ENCODE measurements around the gene PLEKHG3.

Gene PLEKHG3

DNA sequence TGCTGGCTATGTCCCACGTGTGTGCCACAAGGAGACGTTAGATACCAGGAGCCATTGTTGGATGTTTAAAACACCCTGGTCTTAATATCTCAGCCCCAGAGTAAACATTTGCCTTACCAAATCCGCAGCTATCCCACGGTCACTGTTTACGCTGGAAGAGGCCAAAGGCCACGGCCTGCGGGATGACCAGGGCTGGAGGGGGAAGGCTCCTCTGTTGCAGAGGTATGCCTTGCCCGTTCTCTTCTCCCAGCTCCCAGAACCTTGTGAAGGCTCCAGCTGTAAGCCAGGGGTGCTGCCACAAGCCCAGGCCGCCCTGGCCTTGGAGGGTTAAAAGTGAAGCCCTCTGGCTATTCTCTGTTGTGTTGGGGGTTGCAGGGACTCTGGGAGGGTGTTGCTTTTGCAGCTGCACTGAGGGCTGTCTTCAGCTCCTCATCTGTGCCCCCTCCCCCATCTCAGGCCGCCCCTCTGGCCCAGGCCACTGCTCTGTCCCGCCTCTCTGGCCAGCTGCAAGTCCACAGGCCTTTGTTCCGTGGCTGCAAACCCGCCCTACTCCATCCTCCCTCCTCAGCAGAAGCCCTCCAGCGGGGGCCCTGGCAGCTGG is 2.5 kb downstream of the PLEKHG3 start:
- no peak for DNase-seq (ENCODE audit: low read depth in 2 of 2)

DNA sequence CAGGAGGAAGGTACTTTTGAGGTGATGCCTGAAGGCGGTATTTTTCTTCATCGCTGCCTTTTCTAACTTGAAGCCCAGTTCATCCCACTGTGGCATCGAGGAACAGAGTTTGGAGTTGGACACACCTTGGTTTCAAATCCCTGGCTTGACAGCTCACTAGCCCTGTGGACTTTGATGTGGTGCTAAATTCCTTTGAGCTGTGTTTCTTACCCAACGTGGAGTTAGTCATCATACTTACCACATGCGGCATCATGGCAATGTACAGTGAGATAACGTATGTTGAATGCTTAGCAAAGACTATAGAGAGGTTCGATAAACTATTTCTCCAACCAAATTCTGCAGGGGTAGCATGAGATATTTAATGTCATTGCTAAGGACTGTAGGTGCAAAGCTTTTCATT is 3.4 kb downstream of the PLEKHG3 start:
- DNase-seq (ENCODE audit: low read depth in 2 of 2) = peak; percentile 64 to 71

DNA sequence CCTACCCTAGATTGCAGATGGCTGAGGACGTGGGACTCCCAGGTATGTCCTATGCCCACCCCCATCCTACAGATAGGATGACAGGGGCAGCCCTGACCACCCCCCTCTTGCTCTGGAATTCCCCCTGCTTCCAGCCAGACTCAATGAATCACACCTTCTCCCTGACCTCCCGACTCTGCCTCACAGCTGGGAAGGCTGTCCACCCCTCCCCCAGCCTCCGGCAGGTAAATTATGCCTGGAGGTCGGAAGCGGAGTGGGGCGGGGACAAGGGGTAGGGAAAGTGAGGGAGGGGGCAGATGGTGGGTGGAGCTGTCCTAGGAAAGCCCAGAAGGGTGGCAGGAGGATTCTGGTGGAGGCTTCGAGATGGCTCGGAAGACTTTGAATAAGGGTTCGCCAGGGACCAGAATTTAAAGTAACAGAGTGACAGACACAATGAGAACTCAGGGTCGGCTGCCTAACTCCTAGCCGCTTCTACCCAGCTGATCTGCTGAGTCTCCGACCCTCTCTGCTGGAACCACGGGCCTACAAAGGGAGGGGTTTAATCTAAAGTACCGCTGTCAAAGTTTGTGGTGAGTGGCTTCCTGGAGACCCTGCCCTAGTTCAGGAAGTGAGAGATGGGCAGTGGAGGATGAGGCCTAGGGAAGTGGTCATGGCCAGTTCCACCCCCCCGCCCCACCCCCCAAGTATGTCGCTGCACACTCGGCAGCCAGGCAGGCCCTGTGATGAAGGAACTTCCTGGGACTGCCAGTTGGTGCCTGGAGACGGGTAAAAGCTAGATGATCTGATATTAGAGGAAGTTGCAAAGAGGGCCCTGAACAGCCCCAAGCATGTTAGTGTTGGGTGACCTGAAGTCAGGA is 4.2 kb downstream of the PLEKHG3 start:
- DNase-seq (ENCODE audit: low read depth in 2 of 2) = no peak

DNA sequence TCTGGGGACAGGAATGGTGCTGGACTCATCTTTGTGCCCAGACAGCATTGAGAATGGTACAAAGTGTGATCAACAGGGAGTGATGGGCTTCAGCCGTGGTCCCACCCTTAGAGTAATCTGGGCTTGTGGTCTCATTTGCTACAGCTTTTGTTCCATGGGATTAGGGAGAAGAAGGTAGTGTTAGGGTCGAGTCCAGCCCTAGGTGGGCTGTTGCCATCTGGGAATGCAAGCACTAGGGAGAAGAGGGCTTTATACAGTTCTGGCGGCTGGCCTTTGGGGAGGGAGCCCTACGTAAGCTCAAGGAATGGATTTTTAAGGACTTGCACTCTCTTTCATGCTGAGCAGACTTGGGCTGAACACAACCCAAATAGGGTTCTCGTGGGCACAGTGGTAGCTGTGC is 4.9 kb downstream of the PLEKHG3 start:
- DNase-seq (ENCODE audit: low read depth in 2 of 2) = no peak

DNA sequence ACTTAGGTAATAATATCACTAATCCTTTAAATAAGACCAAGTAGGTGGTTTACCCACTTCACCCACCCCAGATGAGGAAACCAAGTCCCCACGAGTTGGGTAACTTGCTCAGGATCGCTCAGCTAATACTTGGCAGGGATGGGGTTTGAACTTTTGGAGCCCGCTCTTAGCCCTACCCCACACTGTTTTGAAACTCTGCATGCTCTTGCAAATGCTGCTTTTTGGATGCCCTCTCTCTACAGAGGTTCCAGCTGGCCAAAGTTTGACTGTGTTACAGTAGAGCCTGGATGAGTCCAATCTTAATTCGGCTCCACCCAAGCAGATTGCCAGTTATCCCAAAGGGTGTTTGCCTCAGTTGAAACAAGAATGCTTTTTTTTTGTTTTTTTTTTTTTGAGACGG is 6.8 kb downstream of the PLEKHG3 start:
- DNase-seq (ENCODE audit: low read depth in 2 of 2) = no peak

DNA sequence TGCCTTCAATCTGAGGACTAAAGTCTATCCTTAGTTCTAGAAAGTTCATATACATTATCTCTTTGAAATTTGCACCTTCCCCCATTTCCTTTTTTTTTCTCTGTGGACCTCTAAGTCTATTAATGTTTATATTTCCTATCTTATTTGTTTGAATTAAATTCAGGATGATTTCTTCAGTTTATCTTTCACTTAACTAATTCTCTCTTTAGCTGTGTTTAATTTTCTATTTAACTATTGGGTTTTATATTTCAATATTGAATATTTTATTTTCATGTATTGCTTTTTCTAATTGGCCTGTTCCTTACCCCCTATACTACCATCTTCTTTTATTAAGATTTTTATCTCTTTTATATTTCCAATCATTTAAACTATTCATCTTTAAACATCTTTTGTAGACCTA is 9.5 kb downstream of the PLEKHG3 start:
- no peak for DNase-seq (ENCODE audit: low read depth in 2 of 2)

DNA sequence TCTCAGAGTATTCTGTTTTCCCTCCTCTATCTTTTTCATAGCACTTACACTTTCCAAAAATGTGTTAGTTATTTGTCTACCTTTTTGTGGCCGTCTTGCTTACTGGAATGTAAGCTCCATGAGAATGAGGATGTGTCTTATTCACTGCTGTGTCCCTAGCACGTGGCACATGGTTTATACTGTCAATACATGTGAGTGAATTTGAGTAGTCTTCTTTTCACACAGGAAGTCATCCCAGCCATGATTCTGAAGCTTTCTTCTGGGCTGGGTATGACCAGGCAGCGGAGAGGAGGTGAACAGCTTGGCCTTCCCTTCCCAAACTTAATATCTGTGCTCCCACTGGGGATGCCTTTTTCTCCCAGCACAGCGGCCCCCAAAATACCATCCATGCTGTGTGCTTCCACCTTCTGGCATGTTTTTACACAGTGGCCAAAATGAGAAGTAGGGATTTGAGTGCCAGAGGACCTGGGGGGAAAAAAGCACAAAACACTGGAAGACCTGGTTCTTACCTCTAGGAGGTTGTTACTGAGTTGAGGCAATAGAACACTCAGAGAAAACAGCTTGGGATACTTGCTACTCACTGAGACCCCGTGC is 10.3 kb downstream of the PLEKHG3 start:
- no peak for DNase-seq (ENCODE audit: low read depth in 2 of 2)

DNA sequence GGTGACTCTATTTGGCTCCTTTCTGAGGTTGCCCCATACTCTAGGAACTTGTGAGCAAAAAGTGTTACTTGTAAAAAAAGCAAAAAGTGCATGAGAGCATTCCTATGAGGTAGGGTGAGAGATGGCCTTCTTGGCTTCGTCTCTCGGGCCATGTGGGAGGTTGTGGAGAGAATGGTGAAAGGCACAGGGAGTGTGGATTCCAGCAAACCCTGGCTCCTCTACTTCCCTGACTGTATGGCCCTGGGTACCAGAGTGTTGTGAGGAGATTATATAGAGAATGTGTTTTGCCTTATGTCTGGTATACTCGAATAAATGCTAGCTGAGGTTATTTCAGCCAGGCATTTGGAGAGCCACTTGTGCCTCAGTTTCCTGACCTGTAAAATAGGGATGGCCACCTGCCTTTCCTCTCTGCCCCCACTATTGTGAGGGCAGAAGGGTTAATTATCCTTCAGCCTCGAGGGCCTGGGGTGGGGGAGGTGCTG is 11.0 kb downstream of the PLEKHG3 start:
- no peak for DNase-seq (ENCODE audit: low read depth in 2 of 2)

DNA sequence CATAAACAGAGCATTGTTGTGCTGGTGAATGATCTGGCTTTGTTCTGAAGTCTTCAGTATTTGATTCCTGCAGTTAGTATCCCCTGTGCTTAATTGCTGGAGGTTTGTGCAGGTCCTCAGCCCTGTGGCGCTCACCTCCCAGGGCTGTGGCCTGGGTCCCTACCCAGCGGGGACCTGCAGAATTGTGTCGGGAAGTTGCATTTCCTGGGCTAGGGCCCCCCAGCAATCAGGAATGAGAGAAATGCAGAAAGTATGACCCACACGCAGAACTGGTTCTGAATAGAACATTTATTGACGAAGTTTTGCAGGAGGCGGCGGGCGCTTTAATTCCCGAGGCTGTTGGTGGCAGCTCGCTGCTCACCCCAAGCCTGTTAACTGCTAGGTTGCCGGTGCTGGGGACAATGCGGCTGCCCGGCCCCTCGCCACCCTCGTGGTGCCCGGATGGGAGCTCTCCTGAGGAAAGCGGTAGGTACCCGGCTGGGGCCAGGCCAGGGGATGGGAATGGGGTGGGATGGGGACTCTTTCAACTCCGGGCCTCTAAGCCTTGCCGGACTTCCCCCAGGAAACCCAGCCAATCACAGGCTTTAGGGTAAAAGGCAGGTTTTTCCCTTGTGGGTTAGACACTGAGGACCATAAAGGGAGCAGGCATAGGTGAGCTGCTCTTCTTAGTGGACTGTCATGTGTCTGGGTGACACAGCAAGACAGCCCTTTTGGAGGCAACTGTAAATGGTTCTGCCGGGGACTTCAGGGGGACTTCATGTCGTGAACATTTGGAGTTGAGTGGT is 11.6 kb downstream of the PLEKHG3 start:
- DNase-seq (ENCODE audit: low read depth in 2 of 2) = no peak

DNA sequence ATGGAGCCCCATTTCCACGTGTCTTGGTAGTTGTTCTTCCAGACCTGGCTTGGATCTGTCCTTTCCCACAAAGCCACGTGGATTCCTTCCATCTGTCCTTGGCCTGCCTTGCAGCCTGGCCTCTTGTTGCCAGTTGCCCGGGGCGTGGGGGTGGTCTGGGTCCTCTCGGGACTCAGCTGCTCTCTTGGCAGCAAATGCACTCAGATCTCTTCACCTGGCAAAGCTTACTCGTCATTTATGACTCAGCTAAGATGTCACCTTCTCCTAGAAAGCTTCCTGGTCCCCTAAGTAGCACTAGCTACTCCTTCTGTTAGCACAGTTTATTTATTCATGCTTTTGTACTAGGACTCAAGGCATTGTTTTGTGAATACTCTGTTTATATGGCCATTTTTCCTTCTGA is 13.6 kb downstream of the PLEKHG3 start:
- DNase-seq (ENCODE audit: low read depth in 2 of 2) = no peak

DNA sequence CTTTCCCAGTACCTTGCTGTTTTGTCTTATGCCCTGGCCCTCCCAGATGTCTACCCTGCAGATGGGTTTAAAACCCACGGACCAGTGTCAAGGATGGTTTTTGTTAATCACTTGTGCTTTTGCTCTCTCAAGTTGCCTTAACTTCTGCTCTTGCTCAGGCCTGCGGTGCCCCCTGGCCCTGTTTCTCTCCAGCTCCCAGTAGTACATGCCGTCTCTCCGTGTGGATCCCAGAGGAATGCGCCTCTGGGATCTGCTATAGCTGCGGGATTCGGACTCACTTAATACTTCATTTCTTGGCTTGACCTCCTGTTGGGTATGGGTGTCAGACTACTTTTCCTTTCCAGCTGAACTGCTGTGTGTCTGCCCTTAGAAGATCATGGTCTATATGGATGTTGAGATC is 14.5 kb downstream of the PLEKHG3 start:
- DNase-seq (ENCODE audit: low read depth in 2 of 2) = no peak

DNA sequence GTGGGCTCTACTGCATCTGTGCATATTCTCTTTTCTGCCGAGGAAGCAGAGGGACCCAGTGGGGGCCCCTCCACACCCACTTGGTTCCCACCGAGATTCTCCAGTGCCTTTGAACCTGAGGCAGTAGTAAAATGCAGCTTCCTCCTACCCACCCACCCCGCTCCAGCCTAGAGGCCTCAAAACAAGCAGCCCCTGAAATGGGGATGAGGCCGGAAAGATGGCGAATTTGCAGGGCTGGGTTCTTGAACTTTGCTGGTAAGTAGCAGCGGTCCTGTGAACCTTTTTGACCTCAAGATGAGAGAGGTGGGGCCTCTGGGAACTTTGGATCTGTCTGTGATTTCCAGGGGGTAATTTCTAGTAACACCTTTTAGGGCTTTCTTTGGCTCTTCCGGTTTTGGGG is 15.4 kb downstream of the PLEKHG3 start:
- DNase-seq (ENCODE audit: low read depth in 2 of 2) = no peak

DNA sequence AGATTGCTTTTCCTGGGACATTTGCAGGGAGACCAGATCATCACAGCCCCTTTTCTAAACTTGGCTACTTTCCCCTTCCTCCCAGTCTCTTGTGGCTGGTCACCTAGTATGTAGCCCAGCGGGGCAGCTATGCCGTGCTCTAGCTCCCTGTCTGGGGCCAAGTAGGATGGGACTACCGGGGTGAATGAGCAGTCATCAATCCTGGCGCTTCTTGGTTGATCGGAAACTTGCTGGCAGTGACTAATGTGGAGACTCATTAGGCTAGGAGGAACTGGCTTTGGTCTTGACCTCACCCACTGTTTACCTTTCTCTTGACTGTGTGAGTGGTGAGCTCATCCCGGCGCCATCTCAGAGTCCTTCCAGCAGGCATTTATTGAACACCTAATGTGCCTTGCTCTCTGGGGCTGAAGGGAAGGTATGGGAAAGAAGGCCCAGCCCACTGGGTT is 15.9 kb downstream of the PLEKHG3 start:
- no peak for DNase-seq (ENCODE audit: low read depth in 2 of 2)

DNA sequence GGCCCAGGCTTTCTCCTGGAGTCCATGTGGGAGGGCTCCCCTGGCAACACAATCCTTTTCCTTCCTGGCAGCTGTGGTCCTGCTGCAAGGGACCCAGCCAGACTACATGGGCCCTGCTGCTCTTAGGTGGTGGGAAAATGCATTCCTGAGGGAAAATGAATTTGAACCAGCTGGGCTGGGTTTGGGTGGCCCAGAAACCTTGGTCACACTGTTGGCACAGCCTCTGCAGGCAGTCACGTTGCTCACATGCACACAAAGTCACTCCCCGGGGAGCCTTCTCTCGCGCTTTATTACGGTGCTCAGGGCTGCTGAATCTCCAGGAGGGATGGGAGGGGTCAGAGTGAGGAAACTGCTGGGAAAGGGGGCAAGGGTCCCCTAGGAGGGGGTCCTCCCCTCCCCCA is 17.2 kb downstream of the PLEKHG3 start:
- peak; percentile 79 to 80 for DNase-seq (ENCODE audit: low read depth in 2 of 2)

DNA sequence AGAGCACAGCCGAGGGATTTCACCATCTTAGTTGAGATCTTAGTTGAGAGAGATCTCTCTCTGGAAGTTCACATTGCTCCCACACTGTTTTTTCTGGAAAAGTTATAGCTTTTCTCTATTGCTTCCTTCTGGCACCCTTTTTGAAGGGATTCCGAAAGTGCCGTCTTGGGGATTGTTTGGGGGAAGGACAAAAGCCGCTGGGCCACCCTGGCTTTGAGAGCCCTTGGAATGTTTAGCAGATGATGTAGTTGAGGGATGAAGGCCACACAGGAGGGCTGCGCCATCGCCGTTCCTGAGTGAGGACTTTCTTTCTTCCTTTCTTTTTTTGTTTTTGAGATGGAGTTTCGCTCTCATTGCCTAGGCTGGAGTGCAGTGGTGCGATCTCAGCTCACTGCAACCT is 17.7 kb downstream of the PLEKHG3 start:
- no peak for DNase-seq (ENCODE audit: low read depth in 2 of 2)

DNA sequence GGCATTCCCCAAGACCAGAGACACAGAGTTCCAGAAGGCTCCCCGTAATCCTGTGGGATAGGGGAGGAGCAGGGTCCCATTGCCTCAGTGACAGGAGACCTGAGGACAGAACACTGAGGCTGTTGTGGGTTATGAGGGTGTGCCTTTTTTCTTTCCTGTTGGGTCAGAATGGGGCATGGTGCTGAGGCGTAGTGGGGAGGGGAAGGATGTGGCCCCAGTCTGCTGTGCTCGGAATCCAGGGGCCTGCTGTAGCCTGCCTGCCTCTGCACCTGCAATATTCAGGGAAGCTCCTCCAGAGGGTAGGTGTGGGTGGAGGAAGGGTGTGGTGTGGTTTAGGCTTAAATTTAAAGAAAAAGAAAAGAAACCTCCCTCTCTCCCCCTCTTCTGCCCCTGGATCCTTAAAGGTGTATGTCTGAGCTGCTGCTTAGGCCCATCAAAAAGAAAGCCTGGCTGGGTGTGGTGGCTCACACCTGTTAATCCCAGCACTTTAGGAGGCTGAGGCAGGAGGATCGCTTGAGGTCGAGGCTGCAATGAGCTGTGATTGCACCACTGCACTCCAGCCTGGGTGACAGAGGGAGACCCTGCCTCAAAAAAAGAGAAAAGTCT is 18.7 kb downstream of the PLEKHG3 start:
- DNase-seq (ENCODE audit: low read depth in 2 of 2) = no peak

DNA sequence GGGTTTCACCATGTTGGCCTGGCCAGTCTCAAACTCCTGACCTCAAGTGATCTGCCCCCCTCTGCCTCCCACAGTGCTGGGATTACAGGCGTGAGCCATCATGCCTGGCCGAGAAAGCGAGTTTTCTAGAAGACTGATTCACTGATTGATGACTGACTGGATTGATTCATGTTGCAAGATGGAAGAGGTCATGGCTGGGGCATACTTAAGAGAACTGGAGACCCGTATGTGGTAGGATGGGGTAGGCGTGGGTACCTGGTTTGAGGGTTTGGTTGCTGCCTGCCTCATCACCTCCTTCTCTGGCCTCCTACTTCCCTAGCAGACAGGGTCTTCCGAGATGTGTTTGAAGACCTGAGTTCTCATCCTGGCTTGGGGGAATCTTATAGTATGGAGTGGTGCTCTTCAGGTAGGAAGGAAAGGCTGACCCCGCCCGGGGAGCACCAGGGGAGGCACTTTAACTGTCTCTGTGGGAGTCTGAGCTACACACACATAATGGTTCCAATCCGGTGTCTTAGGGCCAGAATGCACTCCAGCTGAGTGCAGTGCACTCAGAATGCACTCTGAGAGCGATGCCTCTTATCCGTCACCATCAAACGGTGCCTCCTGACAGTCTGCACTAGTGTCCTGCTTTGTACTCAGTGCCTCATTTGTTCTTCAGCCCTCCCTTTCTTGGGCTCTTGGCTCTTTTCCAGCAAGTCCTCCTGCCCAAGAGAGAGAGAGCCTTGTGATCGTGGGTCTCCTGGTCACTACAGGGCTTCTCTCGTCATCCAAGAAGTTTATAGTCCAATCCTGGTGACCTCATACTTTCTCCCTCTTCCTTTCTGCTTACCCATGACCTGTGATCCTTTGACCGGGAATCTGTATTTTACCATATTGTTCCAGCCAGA is 19.7 kb downstream of the PLEKHG3 start:
- no peak for DNase-seq (ENCODE audit: low read depth in 2 of 2)

DNA sequence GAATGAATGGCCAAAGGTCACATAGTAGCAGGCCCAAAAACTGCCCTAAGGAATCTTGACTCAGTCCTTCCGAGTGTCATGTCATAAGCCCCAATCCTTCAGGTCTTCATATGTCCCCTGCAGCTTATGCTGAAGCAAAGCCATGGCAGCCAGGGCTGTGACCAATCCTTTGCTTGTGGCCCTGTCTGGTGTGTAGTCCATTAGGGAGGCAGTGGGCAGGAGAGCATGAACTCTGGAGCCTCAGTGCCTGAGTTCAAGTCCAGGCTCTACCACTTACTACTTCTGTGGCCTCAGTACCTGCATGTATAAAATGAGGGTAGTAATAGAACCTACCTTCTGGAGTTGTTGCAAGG is 20.3 kb downstream of the PLEKHG3 start:
- no peak for DNase-seq (ENCODE audit: low read depth in 2 of 2)

DNA sequence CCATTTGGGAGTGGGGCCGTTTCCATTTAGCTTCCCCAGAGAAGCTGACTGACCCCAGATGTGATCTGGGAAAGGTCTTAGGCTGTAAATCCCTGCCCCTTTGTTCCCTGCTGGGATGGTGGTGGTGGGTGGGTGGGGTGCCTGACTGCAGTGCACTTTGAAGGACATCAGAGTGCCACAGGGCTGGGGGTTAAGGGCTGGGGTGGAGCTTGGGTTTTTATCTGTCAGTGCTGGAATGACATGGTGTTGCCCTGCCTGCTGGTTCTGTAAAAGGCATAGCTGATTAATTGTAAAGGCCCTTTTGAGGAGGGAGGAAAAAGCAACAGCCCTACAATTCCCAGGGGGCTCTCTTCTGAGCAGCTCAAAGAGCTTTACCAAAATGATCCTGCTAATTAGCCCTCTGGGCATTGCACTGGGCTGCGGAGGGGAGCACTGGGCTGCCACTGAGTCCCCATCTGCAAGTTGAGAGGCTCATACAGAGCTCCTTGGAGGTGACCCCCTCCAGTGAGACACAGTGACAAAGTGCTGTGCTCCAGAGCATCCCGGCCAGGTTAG is 21.1 kb downstream of the PLEKHG3 start:
- DNase-seq (ENCODE audit: low read depth in 2 of 2) = no peak

DNA sequence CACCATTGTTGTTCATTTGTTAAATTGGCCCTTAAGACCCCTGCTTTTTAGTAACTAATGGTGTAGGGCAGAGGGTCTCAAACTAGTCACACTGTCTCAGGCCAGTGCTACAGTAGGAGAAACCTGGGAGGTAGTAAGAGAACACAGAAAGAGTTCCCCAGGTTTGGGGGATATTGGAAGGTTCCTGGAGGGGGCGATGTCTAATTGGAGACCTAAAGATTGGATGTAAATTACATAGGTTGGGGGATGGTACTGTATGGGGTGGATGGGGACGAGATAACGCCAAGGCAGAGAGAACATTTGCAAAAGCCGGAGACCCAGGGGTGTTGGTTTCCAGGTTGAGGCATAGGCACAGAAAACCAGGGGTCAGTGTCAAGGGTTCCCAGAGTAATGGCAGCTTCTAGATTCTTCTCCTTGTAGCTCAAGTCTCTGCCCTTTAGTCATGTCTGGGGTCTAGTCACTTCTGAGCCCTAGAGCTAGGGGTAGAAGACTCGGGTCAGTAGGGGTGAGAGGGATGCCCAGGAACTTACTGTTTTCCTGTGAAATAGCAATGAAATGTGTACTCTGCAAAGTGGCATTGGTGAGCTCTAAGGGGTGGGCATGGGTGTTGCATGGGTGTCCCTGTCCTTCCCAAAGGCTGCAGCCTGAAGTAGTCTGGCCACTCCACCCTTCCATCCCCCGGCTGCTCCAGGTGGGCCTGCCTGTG is 21.8 kb downstream of the PLEKHG3 start:
- DNase-seq (ENCODE audit: low read depth in 2 of 2) = no peak
